Epithelial cell of prostate (primary cell): Measurements from ENCODE around the gene WDR82.

Experiments
- DNase-seq: peaks from one replicate; pipeline ENCODE4 v3.0.0-alpha.2; 2011; ENCODE audit warnings: low read depth, low spot score
- H3K27ac ChIP-seq: fragments of 450-650 bp; 2 replicates; pipeline ENCODE4 v1.5.1; 2017; ENCODE audit warnings: mild to moderate bottlenecking

The WDR82 gene

DNA sequence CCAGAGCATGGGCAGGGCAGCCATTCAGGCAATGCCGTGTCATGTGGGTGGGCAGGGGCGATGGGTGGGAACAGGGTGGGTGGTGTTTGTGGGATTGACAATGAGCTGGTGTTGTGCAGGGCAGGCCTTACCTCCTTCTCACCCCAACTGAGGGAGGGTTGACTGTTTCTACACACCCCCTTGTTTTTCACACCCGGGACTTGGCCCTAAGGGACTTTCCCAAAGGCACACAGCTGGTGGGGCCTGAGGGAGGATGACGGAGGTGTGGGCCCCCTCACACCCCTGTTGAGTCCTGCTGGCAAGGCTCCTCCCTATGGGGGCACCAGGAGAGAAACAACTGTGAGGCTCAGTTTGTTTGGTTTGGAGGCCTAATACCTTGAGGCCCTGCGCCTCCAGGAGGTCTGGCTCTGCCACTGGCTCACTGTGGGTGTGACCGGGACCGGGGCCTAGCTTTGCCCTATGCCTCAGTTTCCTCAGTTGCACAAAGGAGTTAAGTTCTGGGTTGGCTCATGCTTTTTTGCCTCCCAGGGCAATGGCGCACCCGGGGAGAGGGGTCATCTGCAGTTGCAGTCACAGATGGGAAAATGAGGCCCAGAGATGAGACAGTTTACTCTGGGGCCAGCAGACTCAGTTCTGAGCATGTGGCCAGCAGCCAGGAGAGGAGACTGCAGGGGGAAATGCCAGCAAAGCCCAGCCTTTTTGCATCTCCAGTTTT lies 32.6 kb upstream of the WDR82 start:
- no peak for DNase-seq
- H3K27ac ChIP-seq: no peak overlapping the region

DNA sequence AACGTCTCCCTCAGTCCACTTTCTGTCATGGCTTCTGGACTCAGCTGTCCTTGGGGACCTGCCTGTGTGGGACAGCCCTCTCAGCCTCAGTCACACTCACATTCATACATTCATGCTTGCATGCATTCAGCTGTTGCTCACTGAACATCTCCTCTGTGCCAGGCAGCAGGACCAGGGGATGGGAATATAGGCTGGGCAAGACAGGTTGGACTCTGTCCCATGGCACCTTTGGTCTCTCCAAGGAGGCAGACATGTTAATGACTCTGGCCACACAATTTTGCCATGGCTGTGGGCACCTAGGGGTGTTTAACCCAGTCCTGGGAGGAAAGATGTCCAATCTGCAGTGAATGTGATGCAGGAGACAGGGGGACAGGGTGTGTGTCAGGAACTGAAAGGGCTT lies 29.9 kb upstream of the WDR82 start:
- H3K27ac ChIP-seq: no peak overlapping the region
- no peak for DNase-seq

- no peak overlapping the region for H3K27ac ChIP-seq
- DNase-seq: no peak
These were observed 28.5 kb upstream of the WDR82 start for GRCh38 chr3:52306978-52307377.

- DNase-seq: no peak
- no peak overlapping the region for H3K27ac ChIP-seq
These were observed 27.5 kb upstream of the WDR82 start for GRCh38 chr3:52305926-52306325.

GRCh38 chr3:52303811-52304210 lies 25.4 kb upstream of the WDR82 start:
- H3K27ac ChIP-seq: no peak overlapping the region
- no peak for DNase-seq

- no peak overlapping the region for H3K27ac ChIP-seq
- DNase-seq: no peak
These were observed 24.1 kb upstream of the WDR82 start for GRCh38 chr3:52302426-52303145.

DNA sequence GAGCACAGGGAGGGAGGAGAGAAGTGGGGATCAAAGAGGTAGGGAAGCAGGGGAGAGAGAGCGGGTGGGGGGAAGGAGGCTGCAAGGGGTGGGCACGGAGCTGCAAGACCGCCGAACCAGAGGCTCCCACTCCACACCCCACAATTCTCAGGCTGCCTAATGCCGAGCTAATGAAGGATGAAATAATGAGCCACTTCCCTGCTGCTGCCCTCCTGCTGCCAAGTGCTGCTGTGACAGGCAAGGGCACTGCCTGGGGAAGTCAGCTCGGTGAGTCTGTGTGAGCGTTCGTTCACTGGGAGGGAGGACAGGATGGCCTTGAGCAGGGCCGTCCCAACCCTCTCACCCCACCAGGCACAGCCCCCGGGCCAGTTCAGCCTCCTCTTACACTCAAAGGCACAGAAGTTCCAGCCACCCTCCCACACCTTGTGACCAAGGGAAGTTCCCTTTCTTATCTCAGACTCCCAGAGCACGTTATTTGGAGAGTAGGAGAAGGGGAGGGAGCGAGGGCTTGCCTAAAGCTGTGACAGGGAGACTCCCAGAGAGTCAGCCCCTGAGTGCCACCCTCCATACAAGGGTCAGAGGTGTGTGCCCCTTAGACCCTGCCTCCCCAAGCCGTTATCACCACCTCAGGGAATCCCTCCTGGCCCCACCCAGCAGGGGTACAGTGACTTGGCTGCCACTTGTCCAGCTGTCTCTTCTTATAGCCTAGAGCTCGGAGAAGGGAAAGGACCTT lies 21.6 kb upstream of the WDR82 start:
- no peak overlapping the region for H3K27ac ChIP-seq
- no peak for DNase-seq

GRCh38 chr3:52299247-52299878 lies 20.9 kb upstream of the WDR82 start:
- H3K27ac ChIP-seq: no peak overlapping the region
- no peak for DNase-seq

DNA sequence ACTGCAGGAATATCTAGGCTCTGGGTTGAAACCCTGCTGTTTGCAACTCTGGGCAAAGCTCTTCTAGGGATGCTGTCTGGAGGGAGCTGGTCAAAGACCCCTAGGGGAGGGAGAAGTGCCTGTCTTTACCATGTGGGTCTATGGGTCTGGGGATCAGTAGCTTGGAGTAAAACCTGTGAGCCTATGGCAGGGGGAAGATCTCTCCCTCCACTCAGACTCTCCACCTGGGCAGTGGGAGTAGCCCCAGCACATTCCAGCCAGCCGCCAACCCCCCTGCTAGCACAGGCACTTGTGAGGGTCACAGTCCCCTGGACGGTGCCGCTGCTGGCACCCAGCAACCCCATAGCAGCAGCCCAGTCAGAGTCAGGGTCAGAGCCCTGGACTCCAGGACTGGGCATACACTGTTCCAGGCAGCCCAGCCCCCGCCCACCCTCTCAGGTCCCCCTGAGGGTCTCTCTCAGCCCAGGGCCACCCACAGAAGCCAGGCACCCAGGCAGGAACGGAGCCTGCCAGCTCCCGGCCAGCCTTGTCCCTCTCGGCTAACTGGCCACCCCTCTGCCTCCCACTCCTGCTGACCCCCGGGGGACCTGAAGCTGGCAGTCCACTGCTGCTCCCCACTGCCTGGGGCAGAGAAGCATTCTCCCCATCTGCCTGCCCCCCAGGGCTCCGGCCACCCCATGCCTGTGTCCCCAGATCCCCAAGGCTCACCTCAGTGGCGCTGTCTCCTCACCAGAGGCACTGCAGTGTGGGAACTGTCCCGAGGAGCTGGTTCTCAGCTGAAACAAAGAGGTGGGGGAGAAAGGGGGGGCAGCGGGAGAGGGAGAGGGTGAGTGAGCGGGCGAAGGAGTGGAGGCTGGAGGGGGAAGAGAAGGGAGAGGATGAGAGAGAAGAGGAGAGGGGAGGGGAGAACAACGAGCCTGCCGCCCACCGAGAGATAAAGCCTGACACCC lies 20.0 kb upstream of the WDR82 start:
- DNase-seq: no peak
- no peak overlapping the region for H3K27ac ChIP-seq

- DNase-seq: no peak
- no peak overlapping the region for H3K27ac ChIP-seq
These were observed 19.0 kb upstream of the WDR82 start for GRCh38 chr3:52297242-52298148.

DNA sequence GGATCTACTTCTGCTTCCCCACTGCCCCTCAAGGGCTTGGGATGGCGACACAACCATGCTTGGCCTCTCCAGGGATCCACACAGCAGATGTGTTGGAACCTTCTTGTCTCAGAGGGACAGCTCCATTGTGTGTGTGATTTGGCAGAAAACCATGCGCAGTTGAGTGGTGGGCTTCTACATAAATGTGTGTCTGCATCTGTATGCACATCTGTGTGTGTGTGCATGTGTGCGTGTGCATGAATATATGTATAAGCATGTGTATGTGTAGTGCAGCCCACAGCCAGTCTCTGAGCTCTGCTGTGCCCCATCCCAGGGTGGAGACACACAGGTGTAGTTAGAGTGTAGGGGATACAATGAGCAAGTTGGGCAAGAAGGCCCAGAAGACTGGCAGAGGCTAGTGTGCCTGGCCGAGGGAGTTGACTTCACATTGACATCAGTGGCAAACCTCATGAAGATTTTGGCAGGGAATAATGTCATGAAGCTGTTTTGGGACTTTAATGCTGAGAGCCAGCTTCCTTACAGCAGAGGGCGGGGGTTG lies 17.3 kb upstream of the WDR82 start:
- no peak overlapping the region for H3K27ac ChIP-seq
- DNase-seq: no peak

GRCh38 chr3:52294320-52295150 lies 16.1 kb upstream of the WDR82 start:
- H3K27ac ChIP-seq: no peak overlapping the region
- no peak for DNase-seq

- DNase-seq: no peak
- H3K27ac ChIP-seq: no peak overlapping the region
These were observed 15.3 kb upstream of the WDR82 start for GRCh38 chr3:52293491-52294319.

DNA sequence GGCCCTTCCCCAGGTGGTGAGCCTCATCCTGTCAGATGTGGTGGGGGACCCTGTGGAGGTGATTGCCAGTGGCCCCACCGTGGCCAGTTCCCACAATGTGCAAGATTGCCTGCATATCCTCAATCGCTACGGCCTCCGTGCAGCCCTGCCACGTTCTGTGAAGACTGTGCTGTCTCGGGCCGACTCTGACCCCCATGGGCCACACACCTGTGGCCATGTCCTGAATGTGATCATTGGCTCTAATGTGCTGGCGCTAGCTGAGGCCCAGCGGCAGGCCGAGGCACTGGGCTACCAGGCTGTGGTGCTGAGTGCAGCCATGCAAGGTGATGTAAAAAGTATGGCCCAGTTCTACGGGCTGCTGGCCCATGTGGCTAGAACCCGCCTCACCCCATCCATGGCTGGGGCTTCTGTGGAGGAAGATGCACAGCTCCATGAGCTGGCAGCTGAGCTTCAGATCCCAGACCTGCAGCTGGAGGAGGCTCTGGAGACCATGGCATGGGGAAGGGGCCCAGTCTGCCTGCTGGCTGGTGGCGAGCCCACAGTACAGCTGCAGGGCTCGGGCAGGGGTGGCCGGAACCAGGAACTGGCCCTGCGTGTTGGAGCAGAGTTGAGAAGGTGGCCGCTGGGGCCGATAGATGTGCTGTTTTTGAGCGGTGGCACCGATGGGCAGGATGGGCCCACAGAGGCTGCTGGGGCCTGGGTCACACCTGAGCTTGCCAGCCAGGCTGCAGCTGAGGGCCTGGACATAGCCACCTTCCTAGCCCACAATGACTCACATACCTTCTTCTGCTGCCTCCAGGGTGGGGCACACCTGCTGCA lies 14.0 kb upstream of the WDR82 start:
- H3K27ac ChIP-seq: no peak overlapping the region
- no peak for DNase-seq

DNA sequence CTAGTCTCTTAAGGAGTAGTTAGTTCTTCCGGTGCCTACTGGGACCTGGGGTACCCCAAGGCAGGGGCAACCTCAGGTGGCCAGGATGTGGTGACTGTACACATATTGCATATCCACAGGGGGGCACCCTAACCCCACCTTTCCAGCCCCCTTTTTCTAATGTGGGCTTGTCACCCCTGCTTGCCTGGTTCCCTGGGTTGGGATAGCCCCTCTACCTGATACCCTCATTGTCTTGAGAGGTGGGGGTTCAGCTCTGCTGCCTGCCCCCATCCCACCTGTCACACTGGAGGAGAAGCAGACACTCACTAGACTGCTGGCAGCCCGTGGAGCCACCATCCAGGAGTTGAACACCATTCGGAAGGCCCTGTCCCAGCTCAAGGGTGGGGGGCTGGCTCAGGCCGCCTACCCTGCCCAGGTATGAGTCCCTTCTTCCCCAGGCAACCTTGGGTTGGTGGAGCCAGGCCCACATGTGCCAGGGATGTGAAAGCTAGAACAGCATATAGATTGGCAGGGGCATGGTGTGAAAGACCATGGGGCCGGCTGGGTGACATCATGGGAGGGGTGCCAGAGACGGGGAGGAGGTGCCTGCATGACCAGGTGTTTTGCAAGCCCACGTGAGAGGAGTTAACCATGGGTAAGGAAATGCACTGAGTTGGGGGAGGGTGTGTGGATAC lies 13.2 kb upstream of the WDR82 start:
- no peak for DNase-seq
- H3K27ac ChIP-seq: no peak overlapping the region
